ENCODE data around the gene ABAT. TPM values are rescaled to one million over a fixed set of nuclear protein-coding genes. Genes with fewer than 3 reads are reported as not detected.
A peak's percentile ranks its signal among the peaks of the same experiment; 100 is the strongest.

ABAT gene
- total RNA-seq, 1 donor from 2014 or later: 70.9 TPM

DNA sequence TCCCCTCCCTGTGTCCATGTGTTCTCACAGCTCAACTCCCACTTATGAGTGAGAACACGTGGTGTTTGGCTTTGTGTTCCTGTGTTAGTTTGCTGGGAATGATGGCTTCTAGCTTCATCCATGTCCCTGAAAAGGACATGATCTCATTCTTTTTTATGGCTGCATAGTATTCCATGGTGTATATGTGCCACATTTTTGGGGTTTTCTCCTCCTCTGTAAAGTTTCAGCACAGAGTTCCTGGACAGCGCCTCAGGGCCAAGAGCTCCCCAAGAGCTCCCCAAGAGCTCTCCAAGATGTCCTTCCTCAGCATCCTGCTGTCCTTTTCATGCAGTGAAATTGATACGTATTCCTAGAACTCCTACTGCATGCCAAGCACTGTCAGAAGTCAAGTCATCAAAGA lies 6.9 kb upstream of the ABAT start:
- TF ChIP-seq, protein P1, sequence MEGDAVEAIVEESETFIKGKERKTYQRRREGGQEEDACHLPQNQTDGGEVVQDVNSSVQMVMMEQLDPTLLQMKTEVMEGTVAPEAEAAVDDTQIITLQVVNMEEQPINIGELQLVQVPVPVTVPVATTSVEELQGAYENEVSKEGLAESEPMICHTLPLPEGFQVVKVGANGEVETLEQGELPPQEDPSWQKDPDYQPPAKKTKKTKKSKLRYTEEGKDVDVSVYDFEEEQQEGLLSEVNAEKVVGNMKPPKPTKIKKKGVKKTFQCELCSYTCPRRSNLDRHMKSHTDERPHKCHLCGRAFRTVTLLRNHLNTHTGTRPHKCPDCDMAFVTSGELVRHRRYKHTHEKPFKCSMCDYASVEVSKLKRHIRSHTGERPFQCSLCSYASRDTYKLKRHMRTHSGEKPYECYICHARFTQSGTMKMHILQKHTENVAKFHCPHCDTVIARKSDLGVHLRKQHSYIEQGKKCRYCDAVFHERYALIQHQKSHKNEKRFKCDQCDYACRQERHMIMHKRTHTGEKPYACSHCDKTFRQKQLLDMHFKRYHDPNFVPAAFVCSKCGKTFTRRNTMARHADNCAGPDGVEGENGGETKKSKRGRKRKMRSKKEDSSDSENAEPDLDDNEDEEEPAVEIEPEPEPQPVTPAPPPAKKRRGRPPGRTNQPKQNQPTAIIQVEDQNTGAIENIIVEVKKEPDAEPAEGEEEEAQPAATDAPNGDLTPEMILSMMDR (IDR thresholded peaks at IDR 0.05; ENCODE audit: partially characterized antibody, unreplicated experiment): no peak
- no peak for DNase-seq
- H3K36me3 Mint-ChIP-seq (ENCODE audit: unreplicated experiment): no peaks in the 10 kb centered on the region
- H3K27me3 Mint-ChIP-seq (ENCODE audit: unreplicated experiment): no peaks in the 10 kb centered on the region
- no peak overlapping the region for H3K27ac Mint-ChIP-seq (ENCODE audit: unreplicated experiment)
- no peak overlapping the region for H3K4me3 Mint-ChIP-seq (ENCODE audit: unreplicated experiment)
- no peaks in the 10 kb centered on the region for H3K9me3 Mint-ChIP-seq (ENCODE audit: unreplicated experiment)
- no peaks in the 10 kb centered on the region for H3K4me1 Mint-ChIP-seq (ENCODE audit: low read depth, unreplicated experiment)

DNA sequence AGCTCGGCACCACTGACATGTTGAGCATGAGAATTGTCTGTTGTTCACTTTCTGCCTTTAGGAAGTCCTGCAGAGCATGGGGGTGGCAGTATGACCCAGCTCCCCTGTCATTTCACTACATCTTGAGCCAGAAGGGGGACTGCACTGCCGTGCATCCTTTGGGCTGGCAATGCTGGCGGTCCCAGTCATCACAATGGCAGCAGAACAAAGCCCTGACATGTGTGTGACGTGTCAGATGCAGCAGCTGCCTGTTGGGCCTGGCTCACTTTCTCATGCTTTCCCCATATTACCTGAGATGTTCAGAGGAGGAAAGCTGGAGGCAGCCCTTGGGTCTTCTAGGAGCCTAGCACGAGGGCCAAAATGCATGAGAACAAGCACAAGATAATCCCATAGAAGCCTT lies 6.3 kb upstream of the ABAT start:
- Mint-ChIP-seq H3K4me3 (ENCODE audit: unreplicated experiment) (no peak overlapping the region), H3K4me1 (ENCODE audit: low read depth, unreplicated experiment) (no peaks in the 10 kb centered on the region), H3K9me3 (ENCODE audit: unreplicated experiment) (no peaks in the 10 kb centered on the region), H3K36me3 (ENCODE audit: unreplicated experiment) (no peaks in the 10 kb centered on the region), H3K27me3 (ENCODE audit: unreplicated experiment) (peaks cover 3% of the 10 kb centered on the region), H3K27ac (ENCODE audit: unreplicated experiment) (no peak overlapping the region)
- DNase-seq: no peak
- TF ChIP-seq, protein P1 (IDR thresholded peaks at IDR 0.05; ENCODE audit: partially characterized antibody, unreplicated experiment): no peak

DNA sequence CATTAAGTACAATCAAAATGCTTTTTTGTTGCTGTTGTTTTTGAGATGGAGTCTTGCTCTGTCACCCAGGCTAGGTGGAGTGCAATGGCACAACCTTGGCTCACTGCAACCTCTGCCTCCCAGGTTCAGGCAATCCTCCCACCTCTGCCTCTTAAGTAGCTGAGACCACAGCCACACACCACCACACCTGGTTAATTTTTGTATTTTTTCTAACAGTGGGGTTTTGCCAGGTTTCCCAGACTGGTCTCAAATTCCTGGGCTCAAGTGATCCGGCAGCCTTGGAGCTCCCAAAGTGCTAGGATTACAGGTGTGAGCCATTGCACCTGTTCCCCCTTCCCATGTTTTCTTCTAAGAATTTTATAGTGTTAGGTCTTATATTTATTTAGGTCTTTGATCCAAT lies 4.9 kb upstream of the ABAT start:
- peaks cover 3% of the 10 kb centered on the region for H3K27me3 Mint-ChIP-seq (ENCODE audit: unreplicated experiment)
- DNase-seq: no peak
- no peaks in the 10 kb centered on the region for H3K9me3 Mint-ChIP-seq (ENCODE audit: unreplicated experiment)
- H3K36me3 Mint-ChIP-seq (ENCODE audit: unreplicated experiment): no peaks in the 10 kb centered on the region
- no peaks in the 10 kb centered on the region for H3K4me1 Mint-ChIP-seq (ENCODE audit: low read depth, unreplicated experiment)
- TF ChIP-seq, protein P1 (IDR thresholded peaks at IDR 0.05; ENCODE audit: partially characterized antibody, unreplicated experiment): no peak
- H3K4me3 Mint-ChIP-seq (ENCODE audit: unreplicated experiment): no peak overlapping the region
- no peak overlapping the region for H3K27ac Mint-ChIP-seq (ENCODE audit: unreplicated experiment)

DNA sequence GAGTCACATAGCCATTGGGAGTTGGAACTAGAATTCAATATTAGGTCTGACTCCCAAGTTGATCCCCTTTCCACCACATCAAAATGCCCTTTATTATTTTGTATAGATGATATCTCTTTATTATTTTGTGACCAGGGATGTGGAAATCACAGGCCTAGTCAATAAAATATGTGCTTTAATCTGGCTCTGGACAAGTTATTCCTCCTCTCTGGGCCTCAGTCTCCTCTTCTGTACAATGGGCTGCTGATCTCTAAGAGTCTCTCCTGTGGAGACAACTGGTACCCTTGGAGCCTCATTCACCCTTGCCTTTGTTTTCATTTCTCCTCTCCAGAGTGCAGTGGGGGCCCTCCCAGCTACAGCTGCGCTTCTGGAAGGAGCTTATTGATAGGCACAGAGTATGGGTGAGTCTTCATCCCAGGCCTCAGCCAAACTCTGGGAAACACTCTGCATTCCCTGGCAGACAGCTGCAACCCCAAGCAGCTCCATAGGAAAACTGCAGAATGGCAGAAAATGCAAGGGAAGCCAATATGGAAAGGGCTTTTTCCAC lies 4.3 kb upstream of the ABAT start:
- H3K9me3 Mint-ChIP-seq (ENCODE audit: unreplicated experiment): no peaks in the 10 kb centered on the region
- H3K27ac Mint-ChIP-seq (ENCODE audit: unreplicated experiment): no peak overlapping the region
- no peaks in the 10 kb centered on the region for H3K36me3 Mint-ChIP-seq (ENCODE audit: unreplicated experiment)
- H3K27me3 Mint-ChIP-seq (ENCODE audit: unreplicated experiment): peaks cover 5% of the 10 kb centered on the region
- DNase-seq: no peak
- peaks cover 2% of the 10 kb centered on the region for H3K4me1 Mint-ChIP-seq (ENCODE audit: low read depth, unreplicated experiment)
- TF ChIP-seq, protein P1 (IDR thresholded peaks at IDR 0.05; ENCODE audit: partially characterized antibody, unreplicated experiment): no peak
- no peak overlapping the region for H3K4me3 Mint-ChIP-seq (ENCODE audit: unreplicated experiment)

DNA sequence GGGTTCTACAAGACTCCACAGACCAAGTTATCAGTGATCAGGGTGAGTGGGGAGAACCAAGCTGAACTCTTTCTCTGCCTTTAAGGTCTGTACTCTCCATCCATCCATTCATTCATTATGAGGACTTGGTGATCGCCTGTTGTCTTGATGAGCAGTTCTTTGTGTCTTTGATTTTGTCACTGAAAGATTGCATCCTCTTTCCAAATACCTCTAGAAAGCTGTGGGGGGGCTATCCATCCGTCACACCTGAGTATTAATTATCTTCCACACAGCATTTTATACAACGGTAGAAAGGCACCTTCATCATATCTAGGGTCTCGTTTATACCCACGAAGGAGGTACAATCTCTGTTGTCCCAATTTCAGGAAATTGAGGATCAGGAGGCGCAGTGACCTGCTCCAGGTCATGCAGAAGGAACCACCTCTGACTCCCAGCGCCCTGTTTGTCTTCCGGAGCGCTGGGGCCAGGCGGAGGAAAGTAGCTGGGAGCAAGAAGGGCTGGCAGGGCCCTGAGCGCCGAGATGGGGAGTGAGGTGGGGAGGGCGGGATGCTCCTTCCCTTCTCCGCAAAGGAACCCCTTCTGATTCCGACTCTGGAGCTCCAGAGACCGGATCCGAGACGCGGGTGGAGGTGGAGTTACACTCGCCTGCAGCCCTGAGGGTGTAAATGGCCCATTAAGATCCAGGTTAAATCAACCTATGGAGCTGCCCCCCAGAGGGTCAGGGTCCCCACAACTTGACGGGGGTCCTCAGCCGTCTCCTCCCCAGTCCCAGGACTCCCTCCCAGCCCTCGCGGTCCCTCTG lies 605 bp upstream of the ABAT start:
- Mint-ChIP-seq H3K27me3 (ENCODE audit: unreplicated experiment) (peaks cover 9% of the 10 kb centered on the region), H3K36me3 (ENCODE audit: unreplicated experiment) (no peaks in the 10 kb centered on the region), H3K27ac (ENCODE audit: unreplicated experiment) (no peak overlapping the region), H3K4me1 (ENCODE audit: low read depth, unreplicated experiment) (peaks cover 11% of the 10 kb centered on the region), H3K4me3 (ENCODE audit: unreplicated experiment) (peak overlapping the region; percentile 81), H3K9me3 (ENCODE audit: unreplicated experiment) (no peaks in the 10 kb centered on the region)
- DNase-seq: no peak
- TF ChIP-seq, protein P1 (IDR thresholded peaks at IDR 0.05; ENCODE audit: partially characterized antibody, unreplicated experiment): no peak

All from glutamatergic neuron (in vitro differentiated cells).